Spinal cord (tissue), 10 donors: ENCODE measurements around the gene UCMA. TPM values are rescaled to one million over a fixed set of nuclear protein-coding genes. Genes with fewer than 3 reads are reported as not detected.

ENCODE experiments used
- DNase-seq, 6 donors: peaks; one replicate each; pipeline versions ENCODE4 v3.0.0 to v3.0.0-alpha.2; 2013 to 2015; ENCODE audit warnings: low spot score in 6 of 6, low read depth in 4 of 6
- H3K27ac ChIP-seq: one replicate; pipeline ENCODE4 v1.5.1; 2013; ENCODE audit warnings: low read depth, low read length, control low read depth
- H3K27me3 ChIP-seq: one replicate; pipeline ENCODE4 v1.6.1; 2013; ENCODE audit warnings: low read length; ENCODE audit not compliant: control insufficient read depth, insufficient read depth
- H3K36me3 ChIP-seq: one replicate; pipeline ENCODE4 v1.6.1; 2013; ENCODE audit warnings: low read length; ENCODE audit not compliant: control insufficient read depth, insufficient read depth
- H3K4me1 ChIP-seq: one replicate; pipeline ENCODE4 v1.6.1; 2013; ENCODE audit warnings: low read length; ENCODE audit not compliant: control insufficient read depth, insufficient read depth
- H3K4me3 ChIP-seq: one replicate; pipeline ENCODE4 v1.5.1; 2013; ENCODE audit warnings: low read depth, low read length, control low read depth
- H3K9me3 ChIP-seq: one replicate; pipeline ENCODE4 v1.6.1; 2013; ENCODE audit warnings: low read length; ENCODE audit not compliant: control insufficient read depth, insufficient read depth
- WGBS: methylation state at CpG from one replicate; pipeline ENCODE4 v1.1.5; 2013; ENCODE audit warnings: missing lambda C conversion rate; ENCODE audit not compliant: insufficient coverage; 5-methylcytosine and 5-hydroxymethylcytosine counted together
- polyA plus RNA-seq, 2 donors: library from polyadenylated mRNA; unstranded; fragments of 120-200 nt; gene quantifications; one replicate each; pipeline ENCODE4 v1.2.1, GENCODE V29; 2013; ENCODE audit not compliant: insufficient read length in 2 of 2
- total RNA-seq, 2 donors: library from RNA; depleted of rRNA in 1 of 2; stranded (reverse); fragments of 120-200 nt in 1 of 2; fragments of >200 nt in 1 of 2; gene quantifications; one replicate each; pipeline versions ENCODE4 v1.2.3 to v1.2.4, GENCODE V29; 2013 to 2014
- donor health status: healthy.

The UCMA gene
- total and polyA plus RNA-seq, 4 donors = 0.41 to 0.94 (median 0.42) TPM; not detected in 1

GRCh38 chr10:13222566-13222965, 11.6 kb downstream of the UCMA start:
- WGBS = 100% methylated on average over 1 of the region's 7 CpGs
- H3K9me3 ChIP-seq = no peaks in the 10 kb centered on the region
- no peak overlapping the region for H3K27ac ChIP-seq

GRCh38 chr10:13222151-13222550, 12.0 kb downstream of the UCMA start:
- WGBS = 95% methylated on average over 5 of the region's 6 CpGs
- Histone ChIP-seq H3K4me3 (no peak overlapping the region), H3K27ac (no peak overlapping the region), H3K4me1 (no peaks in the 10 kb centered on the region), H3K27me3 (no peaks in the 10 kb centered on the region), H3K9me3 (no peaks in the 10 kb centered on the region), H3K36me3 (no peaks in the 10 kb centered on the region)
- no peak for DNase-seq

More at GRCh38 chr10:13222566-13222965, 11.6 kb downstream of the UCMA start:
- Histone ChIP-seq H3K36me3 (no peaks in the 10 kb centered on the region), H3K4me1 (no peaks in the 10 kb centered on the region), H3K27me3 (no peaks in the 10 kb centered on the region), H3K4me3 (no peak overlapping the region)
- no peak for DNase-seq

GRCh38 chr10:13221572-13221971, 12.6 kb downstream of the UCMA start:
- no peak for DNase-seq
- Histone ChIP-seq H3K36me3 (no peaks in the 10 kb centered on the region), H3K27ac (no peak overlapping the region), H3K4me1 (no peaks in the 10 kb centered on the region), H3K4me3 (no peak overlapping the region), H3K9me3 (no peaks in the 10 kb centered on the region), H3K27me3 (no peaks in the 10 kb centered on the region)
- WGBS = 96% methylated on average over 5 of the region's 8 CpGs

GRCh38 chr10:13219685-13220670, 14.2 kb downstream of the UCMA start:
- Histone ChIP-seq H3K9me3 (no peaks in the 10 kb centered on the region), H3K4me1 (no peaks in the 10 kb centered on the region), H3K4me3 (no peak overlapping the region), H3K27ac (no peak overlapping the region), H3K36me3 (no peaks in the 10 kb centered on the region), H3K27me3 (no peaks in the 10 kb centered on the region)
- whole genome bisulfite sequencing = 68% methylated on average over 8 of the region's 12 CpGs
- no peak for DNase-seq

- Histone ChIP-seq H3K27ac (no peak overlapping the region), H3K4me1 (no peaks in the 10 kb centered on the region), H3K27me3 (no peaks in the 10 kb centered on the region), H3K36me3 (no peaks in the 10 kb centered on the region), H3K4me3 (no peak overlapping the region), H3K9me3 (no peaks in the 10 kb centered on the region)
- no peak for DNase-seq
- no CpG with 5 or more reads among the region's 4 CpGs for WGBS
Observed at GRCh38 chr10:13218878-13219277, 15.3 kb downstream of the UCMA start.

GRCh38 chr10:13213163-13213562, 21.0 kb downstream of the UCMA start:
- Histone ChIP-seq H3K4me1 (no peaks in the 10 kb centered on the region), H3K4me3 (no peak overlapping the region), H3K27ac (no peak overlapping the region), H3K9me3 (no peaks in the 10 kb centered on the region), H3K27me3 (no peaks in the 10 kb centered on the region), H3K36me3 (no peaks in the 10 kb centered on the region)
- WGBS = 76% methylated on average over 5 of the region's 7 CpGs
- no peak for DNase-seq

GRCh38 chr10:13206546-13207443, 27.4 kb downstream of the UCMA start:
- DNase-seq = peak in 5 of 6 donors; percentile 12 to 72 (median 26)
- no CpG with 5 or more reads among the region's 5 CpGs for WGBS
- H3K27me3 ChIP-seq = no peaks in the 10 kb centered on the region
- H3K27ac ChIP-seq = no peak overlapping the region
- H3K4me3 ChIP-seq = no peak overlapping the region
- peaks cover 2% of the 10 kb centered on the region for H3K9me3 ChIP-seq
- H3K36me3 ChIP-seq = peaks cover 2% of the 10 kb centered on the region
- H3K4me1 ChIP-seq = no peaks in the 10 kb centered on the region

GRCh38 chr10:13206091-13206490, 28.1 kb downstream of the UCMA start:
- H3K27me3 ChIP-seq = no peaks in the 10 kb centered on the region
- no peak for DNase-seq
- H3K27ac ChIP-seq = no peak overlapping the region
- 92% methylated on average over 6 of the region's 9 CpGs for WGBS
- H3K4me1 ChIP-seq = no peaks in the 10 kb centered on the region
- H3K9me3 ChIP-seq = peaks cover 2% of the 10 kb centered on the region
- peaks cover 7% of the 10 kb centered on the region for H3K36me3 ChIP-seq
- H3K4me3 ChIP-seq = no peak overlapping the region

GRCh38 chr10:13201132-13201531, 33.0 kb downstream of the UCMA start:
- H3K27ac ChIP-seq = no peak overlapping the region
- no peak for DNase-seq
- 78% methylated on average over 6 of the region's 6 CpGs for WGBS
- no peak overlapping the region for H3K4me3 ChIP-seq
- no peaks in the 10 kb centered on the region for H3K27me3 ChIP-seq
- no peaks in the 10 kb centered on the region for H3K9me3 ChIP-seq
- no peaks in the 10 kb centered on the region for H3K4me1 ChIP-seq
- H3K36me3 ChIP-seq = peaks cover 8% of the 10 kb centered on the region
